T-helper 1 cell treated with Interleukin-12 subunit alpha and Interleukin-12 subunit beta and Interleukin-4 antibody, amounts not matched to agents 30 μg/mL and 1 μg/mL, for 36 hours (primary cell): ENCODE measurements around the gene HAND1.

Experiments used
- H3K27ac Mint-ChIP-seq: one replicate; pipeline ENCODE4 v1.8.0; 2021; ENCODE audit warnings: mild to moderate bottlenecking, mixed read lengths
- H3K27me3 Mint-ChIP-seq: one replicate; pipeline ENCODE4 v1.8.0; 2021; ENCODE audit warnings: low read depth, mixed read lengths
- H3K36me3 Mint-ChIP-seq: one replicate; pipeline ENCODE4 v1.8.0; 2021; ENCODE audit warnings: low read depth, mixed read lengths
- H3K4me1 Mint-ChIP-seq: one replicate; pipeline ENCODE4 v1.8.0; 2021; ENCODE audit warnings: low read depth, mixed read lengths
- H3K4me3 Mint-ChIP-seq: one replicate; pipeline ENCODE4 v1.8.0; 2021; ENCODE audit warnings: mild to moderate bottlenecking, moderate library complexity, mixed read lengths
- H3K9me3 Mint-ChIP-seq: one replicate; pipeline ENCODE4 v1.8.0; 2021; ENCODE audit warnings: mixed read lengths

HAND1 gene

DNA sequence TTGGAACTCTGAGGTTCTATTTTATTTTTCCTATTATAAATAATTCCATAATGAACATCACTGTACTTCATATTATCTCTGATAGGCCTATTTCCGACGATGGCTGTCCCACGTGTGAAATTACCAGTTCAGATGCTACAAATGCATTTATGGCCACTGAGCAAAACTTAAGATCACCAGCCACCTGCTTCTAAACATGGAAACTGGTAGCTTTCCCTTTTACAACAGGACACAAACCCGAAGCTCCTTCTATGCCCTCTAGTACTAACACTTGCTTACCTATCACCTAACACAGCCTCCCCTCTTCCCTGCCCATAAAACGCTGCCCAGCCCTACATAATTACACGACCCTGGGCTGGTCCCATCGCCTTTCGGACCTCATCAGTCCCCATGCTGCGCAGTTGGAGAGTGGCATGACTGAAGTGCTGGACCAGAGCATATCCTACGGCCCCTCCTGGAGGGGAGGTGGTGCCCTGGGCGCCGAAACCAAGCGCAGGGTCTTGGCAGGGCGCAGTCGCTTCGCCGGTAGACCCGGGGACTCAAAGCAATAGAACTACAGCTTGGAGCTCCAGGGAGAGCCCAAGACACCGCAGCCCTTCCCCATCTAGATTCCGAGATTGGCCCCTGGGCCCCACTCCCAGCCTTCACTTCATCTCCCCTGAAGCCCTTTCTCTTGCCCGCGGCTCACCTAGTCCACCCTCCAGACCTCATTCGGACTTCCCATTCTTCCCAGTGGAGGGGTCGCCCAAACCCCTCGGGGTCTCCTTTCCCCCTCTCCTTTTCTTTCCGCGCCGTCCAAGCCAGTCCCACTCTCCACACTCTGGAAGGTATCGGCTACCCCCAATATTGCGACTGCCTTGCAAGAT, 33.2 kb downstream of the HAND1 start:
- no peaks in the 10 kb centered on the region for H3K27me3 Mint-ChIP-seq
- H3K27ac Mint-ChIP-seq, result peak overlapping the region; percentile 94
- peaks cover 32% of the 10 kb centered on the region for H3K36me3 Mint-ChIP-seq
- H3K9me3 Mint-ChIP-seq, result no peaks in the 10 kb centered on the region
- peaks cover 50% of the 10 kb centered on the region for H3K4me1 Mint-ChIP-seq
- H3K4me3 Mint-ChIP-seq, result peak overlapping the region; percentile 100

DNA sequence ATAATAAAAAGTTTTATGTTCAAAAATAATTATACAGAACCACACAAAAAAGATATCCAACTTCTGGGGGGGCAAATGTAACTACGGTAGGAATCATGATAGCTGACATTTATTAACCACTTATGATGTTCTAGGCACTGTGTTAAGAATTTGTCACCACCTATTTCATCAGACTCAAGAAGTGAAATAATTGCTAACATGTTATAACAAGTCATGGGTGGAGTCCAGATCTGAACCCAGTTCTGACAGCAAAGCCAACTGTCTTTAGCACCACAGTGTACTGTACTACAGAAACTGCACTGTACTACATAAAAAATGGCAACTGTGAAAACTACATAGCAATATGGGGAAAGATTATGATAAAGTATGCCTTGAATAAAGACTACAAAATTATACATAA, 35.2 kb downstream of the HAND1 start:
- H3K27ac Mint-ChIP-seq, result no peak overlapping the region
- H3K27me3 Mint-ChIP-seq, result no peaks in the 10 kb centered on the region
- peaks cover 35% of the 10 kb centered on the region for H3K4me1 Mint-ChIP-seq

DNA sequence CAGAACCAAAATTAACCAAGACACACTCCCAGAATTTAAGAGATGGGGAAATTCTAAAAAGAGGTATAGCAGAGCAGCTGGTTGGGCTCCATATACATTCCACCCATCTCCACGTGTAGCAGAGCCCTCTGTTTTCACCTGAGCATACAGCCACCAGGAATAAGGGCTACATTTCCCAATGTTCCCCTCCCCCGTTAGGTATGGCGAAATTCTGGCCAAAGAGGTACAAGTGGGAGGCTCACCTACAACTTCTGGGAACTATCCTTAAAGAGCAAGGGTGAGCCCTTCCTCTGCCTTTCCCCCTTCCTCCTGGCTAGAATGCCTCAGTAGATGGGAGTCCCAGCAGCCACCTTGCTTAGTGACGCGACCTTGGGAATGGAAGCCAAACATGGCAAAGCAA, 37.5 kb downstream of the HAND1 start:
- no peaks in the 10 kb centered on the region for H3K27me3 Mint-ChIP-seq
- H3K4me1 Mint-ChIP-seq, result peaks cover 26% of the 10 kb centered on the region
- no peak overlapping the region for H3K27ac Mint-ChIP-seq
- H3K36me3 Mint-ChIP-seq, result peaks cover 57% of the 10 kb centered on the region
- no peaks in the 10 kb centered on the region for H3K9me3 Mint-ChIP-seq
- H3K4me3 Mint-ChIP-seq, result no peak overlapping the region

More for the DNA sequence above, 35.2 kb downstream of the HAND1 start:
- H3K36me3 Mint-ChIP-seq, result peaks cover 44% of the 10 kb centered on the region
- no peaks in the 10 kb centered on the region for H3K9me3 Mint-ChIP-seq
- H3K4me3 Mint-ChIP-seq, result no peak overlapping the region

DNA sequence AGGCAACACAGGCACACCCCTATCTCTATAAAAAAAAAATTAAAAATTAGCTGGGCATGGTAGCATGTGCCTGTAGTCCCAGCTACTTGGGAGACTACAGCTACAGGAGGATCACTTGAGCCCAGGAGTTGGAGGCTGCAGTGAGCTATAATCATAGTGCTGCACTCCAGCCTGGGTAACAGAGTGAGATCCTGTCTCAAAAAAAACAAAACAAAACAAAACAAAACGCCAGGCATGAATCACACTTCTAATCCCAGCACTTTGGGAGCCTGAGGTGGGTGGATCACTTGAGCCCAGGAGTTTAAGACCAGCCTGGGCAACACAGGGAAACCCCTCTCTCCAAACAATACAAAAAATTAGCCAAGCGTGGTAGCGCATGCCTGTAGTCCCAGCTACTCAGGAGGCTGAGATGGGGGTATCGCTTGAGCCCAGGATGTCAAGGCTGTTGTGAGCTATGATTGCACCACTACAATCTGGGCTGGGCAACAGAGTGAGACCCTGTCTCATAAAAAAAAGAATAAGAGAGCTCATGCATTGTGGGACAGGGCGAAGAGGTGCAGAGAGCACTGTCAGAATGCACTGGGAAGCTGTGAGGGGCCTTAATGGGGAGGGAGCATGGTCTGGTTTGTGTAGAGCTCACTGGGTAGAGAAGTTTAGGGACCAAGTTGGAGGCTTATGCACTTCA, 40.6 kb downstream of the HAND1 start:
- H3K4me3 Mint-ChIP-seq, result no peak overlapping the region
- peaks cover 8% of the 10 kb centered on the region for H3K4me1 Mint-ChIP-seq
- no peaks in the 10 kb centered on the region for H3K9me3 Mint-ChIP-seq
- H3K27ac Mint-ChIP-seq, result no peak overlapping the region
- peaks cover 60% of the 10 kb centered on the region for H3K36me3 Mint-ChIP-seq
- H3K27me3 Mint-ChIP-seq, result no peaks in the 10 kb centered on the region

DNA sequence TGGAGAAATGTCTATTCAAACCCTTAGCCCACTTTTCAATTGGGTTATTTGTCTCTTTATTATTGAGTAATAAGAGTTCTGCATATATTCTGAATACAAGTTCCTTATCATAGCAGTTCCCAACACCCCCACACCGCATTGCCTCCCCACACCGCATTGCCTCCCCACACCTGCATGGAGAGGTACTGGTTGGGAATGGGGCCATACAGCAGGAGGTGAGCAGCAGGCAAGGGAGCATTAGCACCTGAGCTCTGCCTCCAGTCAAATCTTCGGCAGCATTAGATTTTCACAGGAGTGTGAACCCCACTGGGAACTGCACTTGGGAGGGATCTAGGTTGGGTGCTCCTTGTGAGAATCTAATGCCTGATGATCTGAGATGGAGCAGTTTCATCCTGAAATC, 42.8 kb downstream of the HAND1 start:
- Mint-ChIP-seq H3K4me3 (no peak overlapping the region), H3K27me3 (no peaks in the 10 kb centered on the region), H3K36me3 (peaks cover 44% of the 10 kb centered on the region), H3K4me1 (peaks cover 5% of the 10 kb centered on the region), H3K27ac (no peak overlapping the region), H3K9me3 (no peaks in the 10 kb centered on the region)

DNA sequence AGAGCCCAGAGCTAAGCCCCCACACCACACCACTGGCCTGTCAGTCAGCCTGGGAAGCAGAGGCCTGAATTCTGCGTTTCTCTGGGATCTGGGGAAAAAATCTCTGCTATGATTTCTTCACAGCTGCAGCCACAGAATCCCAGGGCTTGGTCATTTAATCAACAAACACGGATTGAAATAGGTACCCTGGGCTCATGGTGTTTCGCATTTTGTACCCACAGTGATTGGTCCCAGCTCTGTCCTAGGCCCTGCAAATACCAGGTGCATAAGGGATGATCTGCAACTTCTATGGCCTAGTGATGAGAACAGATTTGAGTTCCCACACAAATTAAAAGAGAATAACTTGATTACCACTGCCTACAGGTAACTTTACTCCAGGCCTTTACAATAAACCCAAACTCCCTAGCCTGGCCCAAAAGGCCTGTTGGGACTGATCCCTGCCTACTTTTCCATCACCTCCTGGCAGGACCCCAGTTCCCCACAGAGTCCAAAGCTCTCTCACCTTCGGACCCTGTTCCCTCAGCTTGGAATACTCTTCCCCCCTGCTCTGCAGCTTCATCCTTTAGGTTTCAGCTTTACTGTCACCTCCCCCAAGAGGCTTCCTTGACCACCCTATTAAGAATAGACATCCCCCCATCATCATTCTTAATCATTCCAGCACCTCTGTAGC, 46.9 kb downstream of the HAND1 start:
- no peak overlapping the region for H3K4me3 Mint-ChIP-seq
- H3K9me3 Mint-ChIP-seq, result peaks cover 6% of the 10 kb centered on the region
- H3K4me1 Mint-ChIP-seq, result peaks cover 8% of the 10 kb centered on the region
- peaks cover 32% of the 10 kb centered on the region for H3K36me3 Mint-ChIP-seq
- H3K27me3 Mint-ChIP-seq, result no peaks in the 10 kb centered on the region
- H3K27ac Mint-ChIP-seq, result no peak overlapping the region

DNA sequence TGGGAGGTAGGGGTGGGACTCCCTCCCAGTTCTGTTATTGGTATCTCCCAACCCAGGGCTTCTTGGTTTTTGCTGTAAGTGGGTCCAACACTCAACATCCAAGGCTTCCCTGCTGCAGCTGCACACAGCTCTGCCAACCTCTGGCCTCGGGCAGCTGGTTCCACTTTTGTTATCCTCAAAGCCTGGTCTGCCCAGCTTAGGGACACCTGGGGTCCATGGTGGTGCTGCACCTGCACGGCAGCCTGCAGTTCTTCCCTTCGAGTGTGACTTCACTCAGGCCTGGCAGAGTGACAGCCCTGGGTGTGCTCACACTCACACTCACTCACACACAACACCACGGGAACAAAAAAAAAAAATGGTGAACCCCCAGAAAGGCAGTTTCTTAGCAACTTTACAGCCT, 47.6 kb downstream of the HAND1 start:
- no peak overlapping the region for H3K4me3 Mint-ChIP-seq
- no peaks in the 10 kb centered on the region for H3K27me3 Mint-ChIP-seq
- H3K36me3 Mint-ChIP-seq, result peaks cover 27% of the 10 kb centered on the region
- peaks cover 6% of the 10 kb centered on the region for H3K9me3 Mint-ChIP-seq
- H3K27ac Mint-ChIP-seq, result no peak overlapping the region
- peaks cover 8% of the 10 kb centered on the region for H3K4me1 Mint-ChIP-seq

DNA sequence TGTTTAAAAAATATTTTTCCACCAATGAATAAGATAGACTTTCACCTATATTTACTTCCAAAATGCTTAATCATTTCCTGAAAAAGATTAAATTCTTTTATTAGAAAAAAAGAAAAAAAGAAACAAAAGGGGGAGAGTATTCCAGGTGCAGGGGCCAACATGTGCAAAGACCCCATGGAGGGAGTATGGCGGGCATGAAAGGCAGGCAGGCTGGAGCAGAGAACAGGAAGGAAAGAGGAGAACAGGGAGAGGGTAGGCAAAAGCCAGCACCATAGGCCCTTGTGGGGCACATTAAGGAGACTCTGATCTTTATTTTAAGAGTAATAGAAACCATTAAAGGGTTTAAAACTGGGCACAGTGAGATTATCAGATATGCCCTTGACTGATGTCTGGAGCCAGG, 48.7 kb downstream of the HAND1 start:
- no peak overlapping the region for H3K27ac Mint-ChIP-seq
- H3K4me1 Mint-ChIP-seq, result peaks cover 8% of the 10 kb centered on the region
- H3K27me3 Mint-ChIP-seq, result no peaks in the 10 kb centered on the region
- peaks cover 6% of the 10 kb centered on the region for H3K9me3 Mint-ChIP-seq
- H3K4me3 Mint-ChIP-seq, result no peak overlapping the region
- H3K36me3 Mint-ChIP-seq, result peaks cover 22% of the 10 kb centered on the region

DNA sequence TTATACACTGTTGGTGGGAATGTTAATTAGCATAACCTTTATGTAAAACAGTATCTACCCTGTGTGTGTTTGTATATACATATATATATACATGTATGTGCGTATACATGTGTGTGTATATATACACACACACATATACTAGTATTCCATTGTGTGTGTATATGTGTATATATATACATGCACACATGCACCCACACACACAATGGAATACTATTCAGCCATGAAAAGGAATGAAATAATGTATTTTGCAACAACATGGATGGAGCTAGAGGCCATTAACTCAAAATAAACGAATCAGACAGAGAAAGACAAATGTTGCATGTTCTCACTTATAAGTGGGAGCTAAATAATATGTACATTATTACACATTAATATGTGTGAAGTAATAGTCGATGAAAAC, 49.8 kb downstream of the HAND1 start:
- no peaks in the 10 kb centered on the region for H3K27me3 Mint-ChIP-seq
- H3K4me1 Mint-ChIP-seq, result peaks cover 8% of the 10 kb centered on the region
- H3K9me3 Mint-ChIP-seq, result peaks cover 6% of the 10 kb centered on the region

More for the DNA sequence above, 49.8 kb downstream of the HAND1 start:
- H3K36me3 Mint-ChIP-seq, result peaks cover 20% of the 10 kb centered on the region
- H3K4me3 Mint-ChIP-seq, result no peak overlapping the region
- no peak overlapping the region for H3K27ac Mint-ChIP-seq
